Motor neuron (in vitro differentiated cells): ENCODE measurements around the gene TFF2. TPM values are rescaled to one million over a fixed set of nuclear protein-coding genes. Genes with fewer than 3 reads are reported as not detected.

Source experiments
- ATAC-seq, 8 experiments: fragments of 200-7000 bp; cut with Tn5 transposase; replicated peaks in 6 of 8; 2 replicates each; pipeline ENCODE4 v1.8.0; 2021; ENCODE audit warnings: mild to moderate bottlenecking in 8 of 8, moderate library complexity in 8 of 8
- H3K27ac ChIP-seq, 2 donors: fragments of 250-450 bp; sonication (Bioruptor Pico); 2 replicates each; pipeline ENCODE4 v1.9.0; 2021; ENCODE audit warnings: antibody characterized with exemption in 2 of 2, mild to moderate bottlenecking in 2 of 2, moderate library complexity in 1 of 2
- H3K4me1 ChIP-seq, 2 donors: fragments of 250-450 bp; sonication (Bioruptor Pico); replicated peaks in 1 of 2; 2 replicates each; pipeline ENCODE4 v1.6.1; 2021; ENCODE audit warnings: antibody characterized with exemption in 2 of 2, mild to moderate bottlenecking in 2 of 2, moderate library complexity in 1 of 2
- H3K4me3 ChIP-seq, 5 donors: fragments of 250-450 bp; sonication (Bioruptor Pico); 2 replicates each; pipeline ENCODE4 v1.9.0; 2021; ENCODE audit warnings: antibody characterized with exemption in 5 of 5, mild to moderate bottlenecking in 5 of 5, moderate library complexity in 4 of 5
- WGBS, 10 experiments: fragments of 450-650 bp; shearing (Covaris generic); methylation state at CpG; one replicate each; pipeline ENCODE4 v1.0.0; 2022; 5-methylcytosine and 5-hydroxymethylcytosine counted together
- in situ Hi-C, 9 experiments: fragments of 400-800 bp; cut with MboI; loops; one replicate each; pipeline ENCODE4 v1.15.0; 2021; ENCODE audit warnings: low sequenced_read_pairs in 9 of 9, low pct_unique_long_range_greater_than_20kb in 2 of 9; ENCODE audit not compliant: unreplicated experiment in 9 of 9
- total RNA-seq, 8 experiments: library from RNA; unstranded; fragments of 300-600 nt; gene quantifications; 2 replicates each; pipeline versions ENCODE4 v1.2.3 to v1.2.4, GENCODE V29; 2022

TFF2 gene
- total RNA-seq, 8 experiments from 2014 or later, result not detected

GRCh38 chr21:42319376-42319775, 31.4 kb downstream of the TFF2 start:
- Histone ChIP-seq H3K4me1 (peaks cover 0 to 7% of the 10 kb centered on the region in 2 donors), H3K27ac (no peak overlapping the region), H3K4me3 (no peak overlapping the region)
- ATAC-seq, result no peak
- in situ Hi-C loops, result loop anchor here in 3 of 9 experiments (25.0 kb wide), 2 partner anchors 118 to 218 kb away; no protein-coding TSS in a partner anchor
- 40 to 100% (median 61%) methylated on average over 1 to 5 of the region's 10 CpGs; no CpG with 5 or more reads in 6 of the 10 experiments for WGBS, 10 experiments

- in situ Hi-C loops, result loop anchor here in 3 of 9 experiments (25.0 kb wide), 2 partner anchors 119 to 219 kb away; no protein-coding TSS in a partner anchor
- peak in 1 of 8 experiments; percentile 16 for ATAC-seq
Measured at GRCh38 chr21:42317826-42318746, 32.7 kb downstream of the TFF2 start.

GRCh38 chr21:42317341-42317741, 33.5 kb downstream of the TFF2 start:
- H3K4me3 ChIP-seq, result no peak overlapping the region
- no peak for ATAC-seq
- peaks cover 0 to 21% of the 10 kb centered on the region in 2 donors for H3K4me1 ChIP-seq
- in situ Hi-C loops, result loop anchor here in 3 of 9 experiments (25.0 kb wide), 2 partner anchors 120 to 220 kb away; no protein-coding TSS in a partner anchor
- no peak overlapping the region for H3K27ac ChIP-seq
- whole genome bisulfite sequencing, 10 experiments, result 23 to 100% (median 40%) methylated on average over 1 to 6 of the region's 8 CpGs; no CpG with 5 or more reads in 3 of the 10 experiments

More at GRCh38 chr21:42317826-42318746, 32.7 kb downstream of the TFF2 start:
- WGBS, 10 experiments, result 20 to 79% (median 43%) methylated on average over 1 to 6 of the region's 20 CpGs; no CpG with 5 or more reads in 6 of the 10 experiments
- H3K27ac ChIP-seq, result no peak overlapping the region
- peaks cover 0 to 16% of the 10 kb centered on the region in 2 donors for H3K4me1 ChIP-seq
- H3K4me3 ChIP-seq, result no peak overlapping the region

GRCh38 chr21:42316891-42317290, 33.9 kb downstream of the TFF2 start:
- ATAC-seq, result no peak
- in situ Hi-C loops, result loop anchor here in 3 of 9 experiments (25.0 kb wide), 2 partner anchors 120 to 220 kb away; no protein-coding TSS in a partner anchor
- WGBS, 10 experiments, result 50 to 100% (median 81%) methylated on average over 1 to 6 of the region's 16 CpGs; no CpG with 5 or more reads in 3 of the 10 experiments
- Histone ChIP-seq H3K27ac (no peak overlapping the region), H3K4me3 (no peak overlapping the region), H3K4me1 (peaks cover 0 to 22% of the 10 kb centered on the region in 2 donors)

- in situ Hi-C loops, result loop anchor here in 3 of 9 experiments (25.0 kb wide), 2 partner anchors 122 to 222 kb away; no protein-coding TSS in a partner anchor
- Histone ChIP-seq H3K4me1 (peaks cover 0 to 22% of the 10 kb centered on the region in 2 donors), H3K27ac (peak within 1 kb of the TSS in 1 of 2 donors; percentile 5), H3K4me3 (no peak within 1 kb of the TSS)
- peak in 6 of 8 experiments; percentile 67 to 94 (median 74) for ATAC-seq
- WGBS, 10 experiments, result 31 to 70% (median 50%) methylated on average over 2 to 8 of the region's 15 CpGs; no CpG with 5 or more reads in 6 of the 10 experiments
Measured at GRCh38 chr21:42315296-42315891, 35.4 kb downstream of the TFF2 start, which contains the start of gene TFF3. Gene TFF3 (minus strand): TSS chr21:42315409. CDS start chr21:42315374, 35 bp downstream.

GRCh38 chr21:42314616-42315295, 36.0 kb downstream of the TFF2 start:
- WGBS, 10 experiments, result 20 to 100% (median 67%) methylated on average over 1 to 4 of the region's 6 CpGs; no CpG with 5 or more reads in 3 of the 10 experiments
- no peak for ATAC-seq
- peak overlapping the region in 1 of 2 donors; percentile 5 for H3K27ac ChIP-seq
- in situ Hi-C loops, result loop anchor here in 3 of 9 experiments (25.0 kb wide), 2 partner anchors 123 to 223 kb away; no protein-coding TSS in a partner anchor
- no peak overlapping the region for H3K4me3 ChIP-seq
- peaks cover 4 to 27% of the 10 kb centered on the region in 2 donors for H3K4me1 ChIP-seq

- in situ Hi-C loops, result loop anchor here in 3 of 9 experiments (25.0 kb wide), 2 partner anchors 124 to 224 kb away; no protein-coding TSS in a partner anchor
- Histone ChIP-seq H3K4me3 (no peak overlapping the region), H3K27ac (no peak overlapping the region), H3K4me1 (peaks cover 4 to 28% of the 10 kb centered on the region in 2 donors)
- WGBS, 10 experiments, result 0 to 87% (median 52%) methylated on average over 3 to 7 of the region's 13 CpGs; no CpG with 5 or more reads in 4 of the 10 experiments
- ATAC-seq, result peak; percentile 3 to 94 (median 38)
Measured at GRCh38 chr21:42313501-42313969, 37.3 kb downstream of the TFF2 start.

- Histone ChIP-seq H3K4me1 (peaks cover 4 to 28% of the 10 kb centered on the region in 2 donors), H3K27ac (no peak overlapping the region), H3K4me3 (no peak overlapping the region)
- no peak for ATAC-seq
- in situ Hi-C loops, result loop anchor here in 3 of 9 experiments (25.0 kb wide), 2 partner anchors 125 to 225 kb away; no protein-coding TSS in a partner anchor
- WGBS, 10 experiments, result 100% methylated on average over 1 of the region's 16 CpGs; no CpG with 5 or more reads in 8 of the 10 experiments
Measured at GRCh38 chr21:42312626-42313104, 38.1 kb downstream of the TFF2 start.

GRCh38 chr21:42311816-42312625, 38.8 kb downstream of the TFF2 start:
- in situ Hi-C loops, result loop anchor here in 3 of 9 experiments (25.0 kb wide), 2 partner anchors 125 to 225 kb away; no protein-coding TSS in a partner anchor
- Histone ChIP-seq H3K4me1 (peaks cover 4 to 28% of the 10 kb centered on the region in 2 donors), H3K27ac (no peak overlapping the region), H3K4me3 (no peak overlapping the region)
- 40 to 100% (median 77%) methylated on average over 1 to 15 of the region's 21 CpGs; no CpG with 5 or more reads in 4 of the 10 experiments for WGBS, 10 experiments
- ATAC-seq, result no peak

GRCh38 chr21:42311160-42311559, 39.6 kb downstream of the TFF2 start:
- H3K27ac ChIP-seq, result no peak overlapping the region
- 67 to 100% (median 81%) methylated on average over 5 to 13 of the region's 14 CpGs; no CpG with 5 or more reads in 6 of the 10 experiments for WGBS, 10 experiments
- in situ Hi-C loops, result loop anchor here in 3 of 9 experiments (25.0 kb wide), 2 partner anchors 126 to 226 kb away; no protein-coding TSS in a partner anchor
- no peak for ATAC-seq
- no peak overlapping the region for H3K4me3 ChIP-seq
- peaks cover 4 to 28% of the 10 kb centered on the region in 2 donors for H3K4me1 ChIP-seq
